HG03175 (cell line): ENCODE measurements around the gene PRKAB2.
"Not testable (repeated sequence)": the region's sequence is repeated elsewhere in the genome, so short reads cannot be mapped to it uniquely, and the experiment has no call there.

Source experiments
- ATAC-seq: cut with Tn5 transposase; IDR thresholded peaks from one replicate; pipeline ENCODE4 v1.9.1; 2021; ENCODE audit warnings: mild to moderate bottlenecking, moderate library complexity; ENCODE audit not compliant: unreplicated experiment

Gene PRKAB2

DNA sequence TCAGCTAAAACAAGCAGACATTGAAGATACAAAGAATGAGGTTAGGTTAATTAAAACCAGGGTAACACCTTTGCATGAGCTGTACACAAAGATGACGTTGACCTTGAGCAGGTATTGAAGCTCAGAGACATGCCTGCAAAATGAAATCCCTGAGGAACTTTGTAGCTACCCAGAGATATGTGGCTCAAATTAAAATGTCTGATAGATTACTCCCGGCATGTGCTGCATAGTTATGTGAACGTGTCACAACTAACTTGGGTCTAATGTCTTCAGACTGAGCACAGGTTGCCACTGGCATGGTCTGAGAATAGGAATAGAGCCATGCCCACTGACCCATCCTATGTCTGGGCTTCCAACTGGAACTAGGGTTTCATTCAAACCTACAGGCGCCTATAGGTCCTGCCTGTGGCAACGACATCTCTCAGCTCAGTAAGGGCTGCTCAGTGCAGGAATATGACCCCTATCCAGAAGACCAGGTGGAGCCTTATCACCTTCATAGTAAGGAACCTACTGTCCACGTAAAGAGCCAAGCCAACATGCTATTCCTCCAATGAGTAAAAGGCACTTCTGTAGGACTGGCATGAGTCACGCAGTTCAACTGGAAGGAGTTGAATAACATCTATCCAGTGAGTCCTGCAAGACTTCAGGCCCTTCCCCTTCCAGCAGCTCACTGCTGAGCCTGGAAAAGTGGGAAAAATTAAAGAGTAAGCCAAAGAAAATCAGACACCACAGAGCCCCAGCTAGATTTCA, 60.7 kb downstream of the PRKAB2 start:
- no peak for ATAC-seq

DNA sequence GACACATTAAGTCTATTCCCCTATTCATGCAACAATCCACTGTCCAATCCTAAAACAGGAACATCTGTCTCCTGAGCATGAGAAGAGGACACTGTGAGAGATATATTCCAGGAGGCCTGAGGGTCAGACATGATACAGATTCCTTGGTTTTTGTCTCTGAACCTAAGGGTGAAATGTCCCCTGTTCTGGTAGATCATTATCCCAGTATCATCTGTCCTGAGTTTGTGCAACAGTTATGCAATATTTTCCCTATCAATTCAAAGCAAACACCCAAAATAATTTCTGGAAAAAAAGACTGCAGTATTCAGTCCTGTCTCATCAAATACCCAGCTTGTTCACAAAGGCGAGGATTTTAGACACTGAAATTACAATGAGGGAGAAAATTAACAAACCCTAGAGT, 61.4 kb downstream of the PRKAB2 start:
- ATAC-seq = no peak

DNA sequence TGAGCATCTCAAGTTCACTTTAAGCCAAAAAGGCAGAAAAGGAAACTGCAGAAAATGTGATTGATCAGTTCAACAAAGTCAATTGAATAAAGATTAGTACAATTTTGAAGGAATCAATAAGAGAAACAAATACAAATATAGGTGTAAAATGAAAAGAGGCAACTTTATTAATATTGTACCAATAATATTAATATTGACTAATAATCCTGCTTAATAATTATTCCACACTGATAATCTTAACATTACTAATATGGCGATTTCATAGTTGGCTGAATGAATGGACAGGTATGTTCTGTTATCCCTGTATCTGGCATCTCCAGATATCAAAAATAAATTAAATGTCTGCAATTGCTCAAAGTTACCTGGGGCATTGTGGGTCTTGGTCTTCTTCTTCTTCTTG, 61.8 kb downstream of the PRKAB2 start:
- ATAC-seq = no peak

DNA sequence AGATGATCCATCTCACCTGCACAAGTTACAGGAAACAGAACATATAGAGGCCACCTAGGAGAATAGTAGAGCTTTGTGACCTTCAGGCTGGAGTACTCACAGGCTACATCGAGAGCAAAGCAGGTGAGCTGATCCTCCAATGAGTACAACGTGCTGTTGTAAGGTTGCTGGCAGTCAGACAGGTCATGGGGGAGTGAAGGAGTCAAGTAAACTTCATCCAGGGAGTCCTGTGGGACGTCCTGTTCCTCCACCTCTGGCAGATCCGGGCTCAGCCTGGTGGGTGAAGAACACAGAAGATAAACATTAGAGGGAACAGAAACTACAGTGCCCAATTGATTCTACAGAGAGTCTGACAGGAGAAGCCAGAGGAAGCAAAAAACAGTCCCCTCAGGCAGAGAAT, 62.5 kb downstream of the PRKAB2 start:
- ATAC-seq = no peak

DNA sequence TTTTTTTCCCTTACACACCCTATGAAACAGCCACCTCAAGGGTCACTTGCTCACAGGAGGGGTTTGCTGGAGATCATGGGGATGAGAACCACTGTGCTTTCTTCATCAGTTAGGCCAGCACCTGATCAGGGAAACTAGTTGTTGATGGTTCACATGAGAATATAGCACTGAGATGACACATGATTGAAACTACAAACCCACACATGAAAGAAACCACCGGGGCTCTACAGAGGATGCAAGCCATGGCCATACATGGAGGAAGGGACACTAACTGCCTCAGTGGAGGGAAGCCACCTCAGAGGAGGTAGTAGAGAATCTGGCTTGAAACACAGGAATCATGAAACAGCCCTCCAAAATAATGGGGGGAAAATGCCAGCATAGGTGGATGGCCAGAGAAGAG, 63.2 kb downstream of the PRKAB2 start:
- no peak for ATAC-seq

DNA sequence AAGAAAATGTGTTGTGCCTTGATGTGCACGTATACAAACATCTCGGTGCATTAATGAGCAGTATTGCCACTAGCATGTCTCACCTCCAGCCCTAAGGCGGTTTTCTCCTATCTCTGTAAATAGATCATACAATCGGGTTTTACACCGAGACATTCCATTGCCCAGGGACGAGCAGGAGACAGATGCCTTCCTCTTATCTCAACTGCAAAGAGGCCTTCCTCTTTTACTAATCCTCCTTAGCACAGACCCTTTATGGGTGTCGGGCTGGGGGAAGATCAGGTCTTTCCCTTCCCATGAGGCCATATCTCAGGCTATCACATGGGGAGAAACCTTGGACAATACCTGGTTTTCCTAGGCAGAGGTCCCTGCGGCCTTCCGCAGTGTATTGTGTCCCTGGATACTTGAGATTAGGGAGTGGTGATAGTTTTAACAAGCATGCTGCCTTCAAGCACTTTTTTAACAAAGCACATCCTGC, 65.8 kb downstream of the PRKAB2 start:
- not testable (repeated sequence) for ATAC-seq

DNA sequence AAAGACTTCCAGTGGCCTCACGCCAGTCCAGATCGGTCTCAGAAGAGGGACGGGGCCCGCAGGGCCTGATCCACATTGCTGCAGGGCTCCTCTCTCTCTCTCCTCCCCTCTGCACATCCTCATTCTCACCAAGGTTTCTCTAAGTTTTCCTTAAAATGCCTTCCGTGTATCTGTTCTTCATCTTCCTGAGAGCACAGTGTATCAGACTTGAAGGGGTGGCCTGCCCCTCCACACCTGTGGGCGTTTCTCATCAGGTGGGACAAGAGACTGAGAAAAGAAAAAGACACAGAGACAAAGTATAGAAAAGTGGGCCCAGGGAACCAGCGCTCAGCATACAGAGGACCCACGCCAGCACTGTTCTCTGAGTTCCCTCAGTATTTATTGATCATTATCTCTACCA, 66.4 kb downstream of the PRKAB2 start:
- no peak for ATAC-seq
